ENCODE results near the gene IL9R.

The IL9R gene

GRCh38 chrX:156004256-156004655 lies 6.8 kb downstream of the IL9R start (continued):
- TF ChIP-seq PRDM4 (tag by site-specific recombination; IDR thresholded peaks at IDR 0.05) (no peak), TCF7L2 (IDR thresholded peaks at IDR 0.05; ENCODE audit: borderline replicate concordance, low read depth, low read length) (no peak), ZNF274 (IDR thresholded peaks at IDR 0.05; ENCODE audit: low read length) (no peak), ZNF274 (tag by site-specific recombination; IDR thresholded peaks at IDR 0.05; ENCODE audit: borderline replicate concordance) (no peak)
- TF ChIP-seq, protein P1, sequence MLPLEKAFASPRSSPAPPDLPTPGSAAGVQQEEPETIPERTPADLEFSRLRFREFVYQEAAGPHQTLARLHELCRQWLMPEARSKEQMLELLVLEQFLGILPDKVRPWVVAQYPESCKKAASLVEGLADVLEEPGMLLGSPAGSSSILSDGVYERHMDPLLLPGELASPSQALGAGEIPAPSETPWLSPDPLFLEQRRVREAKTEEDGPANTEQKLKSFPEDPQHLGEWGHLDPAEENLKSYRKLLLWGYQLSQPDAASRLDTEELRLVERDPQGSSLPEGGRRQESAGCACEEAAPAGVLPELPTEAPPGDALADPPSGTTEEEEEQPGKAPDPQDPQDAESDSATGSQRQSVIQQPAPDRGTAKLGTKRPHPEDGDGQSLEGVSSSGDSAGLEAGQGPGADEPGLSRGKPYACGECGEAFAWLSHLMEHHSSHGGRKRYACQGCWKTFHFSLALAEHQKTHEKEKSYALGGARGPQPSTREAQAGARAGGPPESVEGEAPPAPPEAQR (tag by site-specific recombination; IDR thresholded peaks at IDR 0.05), result no peak

DNA sequence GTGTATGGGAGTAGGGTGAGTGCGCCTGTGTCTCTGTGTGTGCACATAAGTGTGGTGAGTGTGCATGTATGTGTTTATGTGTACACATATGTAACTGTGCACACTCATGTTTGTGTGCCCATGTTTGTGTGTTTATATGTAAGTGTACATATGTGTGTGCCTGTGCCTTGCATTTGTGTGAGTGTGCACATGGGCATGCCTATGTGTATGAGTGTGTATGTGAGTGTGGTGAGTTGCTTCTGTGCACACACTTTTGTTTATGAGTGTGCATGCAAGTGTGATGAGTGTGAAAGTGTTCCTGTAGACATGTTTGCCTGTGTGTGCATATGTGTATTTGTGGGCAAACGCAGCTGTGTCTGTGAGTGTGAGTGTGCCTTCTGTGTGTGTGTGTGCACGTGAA lies 7.2 kb downstream of the IL9R start:
- Histone ChIP-seq H3K36me3 (ENCODE audit: control insufficient read depth in 2 of 2, insufficient read depth in 1 of 2, low read length in 2 of 2) (no peaks in the 10 kb centered on the region), H3K4me3 (ENCODE audit: low read depth, low read length) (no peak overlapping the region), H3K27ac (ENCODE audit: extremely low read depth, low read depth, low read length) (no peak overlapping the region), H3K9me3 (ENCODE audit: control insufficient read depth, insufficient read depth, low read depth, low read length) (no peaks in the 10 kb centered on the region), H3K4me1 (ENCODE audit: control insufficient read depth, insufficient read depth, low read length) (no peaks in the 10 kb centered on the region)
- POLR2A ChIA-PET, result no interaction called here
- CTCF ChIA-PET, result no interaction called here
- TF ChIP-seq ZNF148 (tag by site-specific recombination; IDR thresholded peaks at IDR 0.05; ENCODE audit: borderline replicate concordance) (no peak), ZNF214 (tag by site-specific recombination; IDR thresholded peaks at IDR 0.05; ENCODE audit: borderline replicate concordance) (no peak), ZSCAN4 (tag by site-specific recombination; IDR thresholded peaks at IDR 0.05) (peak; percentile 75; the same call in 1 of the 2 replicates)

- CTCF ChIA-PET, result no interaction called here
- no peaks in the 10 kb centered on the region for H3K36me3 ChIP-seq (ENCODE audit: control insufficient read depth in 2 of 2, insufficient read depth in 1 of 2, low read length in 2 of 2)
- H3K4me1 ChIP-seq (ENCODE audit: control insufficient read depth, insufficient read depth, low read length), result no peaks in the 10 kb centered on the region
- H3K4me3 ChIP-seq (ENCODE audit: low read depth, low read length), result no peak overlapping the region
- H3K27ac ChIP-seq (ENCODE audit: extremely low read depth, low read depth, low read length), result no peak overlapping the region
- TF ChIP-seq ZNF423 (tag by site-specific recombination; IDR thresholded peaks at IDR 0.05) (no peak), ZNF335 (tag by site-specific recombination; conservative IDR thresholded peaks at IDR 0.05) (no peak), MEIS1 (CRISPR knock-in tag; IDR thresholded peaks at IDR 0.05; ENCODE audit: borderline replicate concordance) (no peak), WT1 (tag by site-specific recombination; IDR thresholded peaks at IDR 0.05) (no peak), BCL6B (tag by site-specific recombination; IDR thresholded peaks at IDR 0.05) (no peak), ZNF416 (tag by site-specific recombination; IDR thresholded peaks at IDR 0.05) (no peak), GLIS1 (tag by site-specific recombination; IDR thresholded peaks at IDR 0.05) (no peak), ZNF121 (tag by site-specific recombination; IDR thresholded peaks at IDR 0.05) (no peak), KLF1 (tag by site-specific recombination; IDR thresholded peaks at IDR 0.05) (no peak), ZNF837 (tag by site-specific recombination; IDR thresholded peaks at IDR 0.05) (no peak), ZBTB10 (tag by site-specific recombination; IDR thresholded peaks at IDR 0.05) (no peak), HIC1 (tag by site-specific recombination; IDR thresholded peaks at IDR 0.05) (no peak)
- no peaks in the 10 kb centered on the region for H3K9me3 ChIP-seq (ENCODE audit: control insufficient read depth, insufficient read depth, low read depth, low read length)
- POLR2A ChIA-PET, result no interaction called here
Observed at GRCh38 chrX:156005144-156005543, 7.6 kb downstream of the IL9R start.
